ENCODE data around the gene AIM2. TPM values are rescaled to one million over a fixed set of nuclear protein-coding genes. Genes with fewer than 3 reads are reported as not detected.
"Not testable (repeated sequence)": the region's sequence is repeated elsewhere in the genome, so short reads cannot be mapped to it uniquely, and the experiment has no call there.

The AIM2 gene
- total and polyA plus RNA-seq, 2 of the 13 experiments (the other 11 are each of a cell fraction or from before 2014, with no cell fraction given), result not detected

DNA sequence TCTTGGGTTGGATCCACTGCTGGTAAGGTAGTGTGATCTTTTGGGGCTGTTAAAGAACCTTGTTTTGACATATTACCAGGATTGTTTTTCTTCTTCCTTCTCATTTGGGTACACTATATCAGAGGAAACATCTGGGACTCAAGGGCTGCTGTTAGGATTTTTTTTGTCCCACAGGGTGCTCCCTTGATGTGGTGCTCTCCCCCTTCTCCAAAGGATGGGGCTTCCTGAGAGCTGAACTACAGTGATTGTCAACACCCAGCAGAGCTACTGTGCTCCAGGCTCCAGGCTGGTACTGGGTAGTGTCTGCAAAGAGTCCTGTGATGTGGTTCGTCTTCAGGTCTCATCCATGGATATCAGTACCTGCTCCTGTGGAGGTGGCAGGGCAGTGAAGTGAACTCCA is 46.3 kb downstream of the AIM2 start:
- in situ Hi-C loops (cut with HindIII; ENCODE audit: extremely low pct_ligation_motif_present, low pct_unique_long_range_greater_than_20kb), result no loop called here
- H3K27ac ChIP-seq (ENCODE audit: extremely low read length, insufficient read depth, low read length), result no peak overlapping the region
- H3K27me3 ChIP-seq (ENCODE audit: control insufficient read depth in 1 of 2, insufficient read depth in 2 of 2, low read length in 2 of 2), result no peaks in the 10 kb centered on the region; a peak in 1 of 5 replicates
- no peaks in the 10 kb centered on the region for H3K4me1 ChIP-seq (ENCODE audit: insufficient read depth, low read length)
- CTCF ChIA-PET (ENCODE audit: low intra/inter-chr PET ratio, low total read pairs), result no interaction called here
- whole genome bisulfite sequencing (ENCODE audit: low lambda C conversion rate), result 0% methylated on average over 1 of the region's 1 CpG
- ATAC-seq, result no peak
- H3K36me3 ChIP-seq (replicated peaks in 1 of 2; ENCODE audit: control insufficient read depth in 1 of 2, insufficient read depth in 2 of 2, low read length in 2 of 2), result no peaks in the 10 kb centered on the region
- no peak overlapping the region for H3K9ac ChIP-seq (ENCODE audit: insufficient read depth, low read depth, low read length)
- H2AFZ ChIP-seq (ENCODE audit: low read length), result no peak overlapping the region
- TF ChIP-seq, protein P1, sequence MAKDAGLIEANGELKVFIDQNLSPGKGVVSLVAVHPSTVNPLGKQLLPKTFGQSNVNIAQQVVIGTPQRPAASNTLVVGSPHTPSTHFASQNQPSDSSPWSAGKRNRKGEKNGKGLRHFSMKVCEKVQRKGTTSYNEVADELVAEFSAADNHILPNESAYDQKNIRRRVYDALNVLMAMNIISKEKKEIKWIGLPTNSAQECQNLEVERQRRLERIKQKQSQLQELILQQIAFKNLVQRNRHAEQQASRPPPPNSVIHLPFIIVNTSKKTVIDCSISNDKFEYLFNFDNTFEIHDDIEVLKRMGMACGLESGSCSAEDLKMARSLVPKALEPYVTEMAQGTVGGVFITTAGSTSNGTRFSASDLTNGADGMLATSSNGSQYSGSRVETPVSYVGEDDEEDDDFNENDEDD (CRISPR knock-in tag; IDR thresholded peaks at IDR 0.05; ENCODE audit: borderline replicate concordance), result no peak
- no peaks in the 10 kb centered on the region for H4K20me1 ChIP-seq (ENCODE audit: insufficient read depth, low read length)
- no peaks in the 10 kb centered on the region for H3K9me3 ChIP-seq (ENCODE audit: low read length)
- intact Hi-C loops (cut with micrococcal nuclease; ENCODE audit: unreplicated experiment), result no loop called here
- FAIRE-seq, result no peak
- H3K4me2 ChIP-seq (ENCODE audit: low read depth, low read length), result no peak overlapping the region
- BruUV-seq (replicated peaks), result no TSS peak
- DNase-seq (ENCODE audit: low spot score), result no peak
- H3K4me3 ChIP-seq (replicated peaks in 1 of 3; ENCODE audit: insufficient read depth in 1 of 3, low read depth in 2 of 3, low read length in 3 of 3), result no peak overlapping the region
- H3K79me2 ChIP-seq (ENCODE audit: insufficient read depth, low read length), result no peaks in the 10 kb centered on the region
- POLR2A ChIA-PET, result no interaction called here

DNA sequence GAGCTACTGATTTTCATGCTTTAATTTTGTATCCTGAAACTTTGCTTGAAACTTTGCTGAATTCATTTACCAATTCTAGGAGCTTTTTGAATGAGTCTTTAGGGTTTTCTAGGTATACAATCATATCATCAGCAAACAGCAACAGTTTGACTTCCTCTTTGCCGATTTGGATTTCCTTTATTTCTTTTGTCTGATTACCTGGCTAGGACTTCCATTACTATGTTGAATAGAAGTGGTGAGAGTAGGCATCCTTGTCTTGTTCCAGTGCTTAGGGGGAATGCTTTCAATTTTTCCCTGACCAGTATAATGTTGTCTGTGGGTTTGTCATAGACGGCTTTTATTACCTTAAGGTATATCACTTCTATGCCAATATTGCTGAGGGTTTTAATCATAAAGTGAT is 49.7 kb downstream of the AIM2 start:
- H3K4me2 ChIP-seq (ENCODE audit: low read depth, low read length); H3K27me3 ChIP-seq (ENCODE audit: control insufficient read depth in 1 of 2, insufficient read depth in 2 of 2, low read length in 2 of 2); POLR2A ChIA-PET; H3K4me1 ChIP-seq (ENCODE audit: insufficient read depth, low read length); FAIRE-seq; H4K20me1 ChIP-seq (ENCODE audit: insufficient read depth, low read length); CTCF ChIA-PET (ENCODE audit: low intra/inter-chr PET ratio, low total read pairs); H2AFZ ChIP-seq (ENCODE audit: low read length); H3K9me3 ChIP-seq (ENCODE audit: low read length); H3K36me3 ChIP-seq (replicated peaks in 1 of 2; ENCODE audit: control insufficient read depth in 1 of 2, insufficient read depth in 2 of 2, low read length in 2 of 2); H3K4me3 ChIP-seq (replicated peaks in 1 of 3; ENCODE audit: insufficient read depth in 1 of 3, low read depth in 2 of 3, low read length in 3 of 3); in situ Hi-C loops (cut with HindIII; ENCODE audit: extremely low pct_ligation_motif_present, low pct_unique_long_range_greater_than_20kb); DNase-seq (ENCODE audit: low spot score); intact Hi-C loops (cut with micrococcal nuclease; ENCODE audit: unreplicated experiment); BruUV-seq (replicated peaks); H3K9ac ChIP-seq (ENCODE audit: insufficient read depth, low read depth, low read length); H3K27ac ChIP-seq (ENCODE audit: extremely low read length, insufficient read depth, low read length); H3K79me2 ChIP-seq (ENCODE audit: insufficient read depth, low read length); ATAC-seq: not testable (repeated sequence)
- WGBS (ENCODE audit: low lambda C conversion rate), result 45% methylated on average over 2 of the region's 2 CpGs
